WTC11 (cell line): ENCODE measurements around the gene SULF2. TPM values are rescaled to one million over a fixed set of nuclear protein-coding genes. Genes with fewer than 3 reads are reported as not detected.

ENCODE experiments used
- ATAC-seq: fragments of 200-7000 bp; cut with Tn5 transposase; 2 replicates; pipeline ENCODE4 v1.10.0; 2021; ENCODE audit warnings: mild to moderate bottlenecking, moderate library complexity
- CTCF ChIA-PET: fragments of 300-600 bp; sonication (Branson Sonifier 250); formaldehyde crosslinking; loops from one replicate; lab custom pipeline; 2021; ENCODE audit warnings: antibody characterized with exemption; lab: Charles Lee
- POLR2A ChIA-PET: fragments of 350-600 bp; sonication (Branson Sonifier 250); formaldehyde crosslinking; loops from one replicate; lab custom pipeline; 2021; ENCODE audit warnings: antibody characterized with exemption; lab: Charles Lee
- DNase-seq: peaks from one replicate; pipeline ENCODE4 v3.0.0; 2021; ENCODE audit warnings: low spot score
- H3K27ac Mint-ChIP-seq: 2 replicates; pipeline ENCODE4 v1.8.0; 2021; ENCODE audit warnings: mixed read lengths
- H3K27me3 Mint-ChIP-seq: 2 replicates; pipeline ENCODE4 v1.8.0; 2021; ENCODE audit warnings: low read depth, mild to moderate bottlenecking, moderate library complexity, mixed read lengths
- H3K36me3 Mint-ChIP-seq: 2 replicates; pipeline ENCODE4 v1.8.0; 2021; ENCODE audit warnings: mixed read lengths
- H3K4me1 Mint-ChIP-seq: 2 replicates; pipeline ENCODE4 v1.8.0; 2022; ENCODE audit warnings: mixed read lengths
- H3K4me3 Mint-ChIP-seq: 2 replicates; pipeline ENCODE4 v1.8.0; 2021; ENCODE audit warnings: mild to moderate bottlenecking, moderate library complexity, mixed read lengths
- H3K9me3 Mint-ChIP-seq: 2 replicates; pipeline ENCODE4 v1.8.0; 2021; ENCODE audit warnings: mixed read lengths
- AFF4 ChIP-seq: sonication (generic); formaldehyde crosslinking; IDR thresholded peaks from 2 replicates; pipeline ENCODE4 v1.8.1; 2023; ENCODE audit warnings: mild to moderate bottlenecking, missing genetic modification reagents, borderline replicate concordance
- ATF1 ChIP-seq: sonication (generic); formaldehyde crosslinking; IDR thresholded peaks from 2 replicates; pipeline ENCODE4 v1.8.1; 2023; ENCODE audit warnings: mild to moderate bottlenecking, moderate library complexity, missing genetic modification reagents
- CREM ChIP-seq: sonication (generic); formaldehyde crosslinking; IDR thresholded peaks from 2 replicates; pipeline ENCODE4 v1.8.1; 2022; ENCODE audit warnings: mild to moderate bottlenecking, missing genetic modification reagents, moderate library complexity
- GABPB1 ChIP-seq: sonication (generic); formaldehyde crosslinking; IDR thresholded peaks from 2 replicates; pipeline ENCODE4 v1.8.1; 2023; ENCODE audit warnings: mild to moderate bottlenecking, missing genetic modification reagents
- GTF2I ChIP-seq: fragments of 250-450 bp; sonication (Bioruptor Pico); conservative IDR thresholded peaks from 2 replicates; pipeline ENCODE4 v1.4.0; 2021; ENCODE audit warnings: mild to moderate bottlenecking
- IRF2 ChIP-seq: sonication (generic); formaldehyde crosslinking; IDR thresholded peaks from 2 replicates; pipeline ENCODE4 v1.8.0; 2022; ENCODE audit warnings: low read depth, missing genetic modification reagents, borderline replicate concordance
- KAT7 ChIP-seq: sonication (generic); formaldehyde crosslinking; IDR thresholded peaks from 2 replicates; pipeline ENCODE4 v1.8.1; 2023; ENCODE audit warnings: missing genetic modification reagents, mild to moderate bottlenecking, borderline replicate concordance
- MXD4 ChIP-seq: fragments of 250-450 bp; sonication (Bioruptor Pico); IDR thresholded peaks from 2 replicates; pipeline ENCODE4 v1.8.0; 2021; ENCODE audit warnings: mild to moderate bottlenecking, moderate library complexity, borderline replicate concordance
- MYBL2 ChIP-seq: sonication (generic); formaldehyde crosslinking; IDR thresholded peaks from 2 replicates; pipeline ENCODE4 v1.8.1; 2023; ENCODE audit warnings: mild to moderate bottlenecking, moderate library complexity, missing genetic modification reagents
- NFATC4 ChIP-seq: fragments of 250-450 bp; sonication (Bioruptor Pico); IDR thresholded peaks from 2 replicates; pipeline ENCODE4 v1.9.0; 2021; ENCODE audit warnings: mild to moderate bottlenecking
- NR2C2 ChIP-seq: sonication (generic); formaldehyde crosslinking; IDR thresholded peaks from 2 replicates; pipeline ENCODE4 v1.8.0; 2022; ENCODE audit warnings: mild to moderate bottlenecking, missing genetic modification reagents
- RORB ChIP-seq: fragments of 250-450 bp; sonication (Bioruptor Pico); IDR thresholded peaks from 2 replicates; pipeline ENCODE4 v1.9.0; 2021; ENCODE audit warnings: mild to moderate bottlenecking
- SOX15 ChIP-seq: fragments of 250-450 bp; sonication (Bioruptor Pico); IDR thresholded peaks from 2 replicates; pipeline ENCODE4 v1.9.0; 2021; ENCODE audit warnings: mild to moderate bottlenecking
- TEAD1 ChIP-seq: sonication (generic); formaldehyde crosslinking; IDR thresholded peaks from 2 replicates; pipeline ENCODE4 v1.8.0; 2022; ENCODE audit warnings: mild to moderate bottlenecking, missing genetic modification reagents
- TP53 ChIP-seq: sonication (generic); formaldehyde crosslinking; IDR thresholded peaks from 2 replicates; pipeline ENCODE4 v1.8.1; 2023; ENCODE audit warnings: mild to moderate bottlenecking, missing genetic modification reagents
- ZNF121 ChIP-seq: sonication (generic); formaldehyde crosslinking; IDR thresholded peaks from 2 replicates; pipeline ENCODE4 v1.8.0; 2023; ENCODE audit warnings: missing genetic modification reagents
- ZNF232 ChIP-seq: sonication (generic); formaldehyde crosslinking; IDR thresholded peaks from 2 replicates; pipeline ENCODE4 v1.8.0; 2022; ENCODE audit warnings: mild to moderate bottlenecking, missing genetic modification reagents
- ZNF396 ChIP-seq: fragments of 250-450 bp; sonication (Bioruptor Pico); IDR thresholded peaks from 2 replicates; pipeline ENCODE4 v1.8.0; 2021; ENCODE audit warnings: mild to moderate bottlenecking, moderate library complexity, borderline replicate concordance
- ZNF423 ChIP-seq: fragments of 250-450 bp; sonication (Bioruptor Pico); IDR thresholded peaks from 2 replicates; pipeline ENCODE4 v2.1.2; 2022; ENCODE audit warnings: mild to moderate bottlenecking, moderate library complexity
- total RNA-seq: library from RNA; stranded (reverse); gene quantifications from 3 replicates; pipeline ENCODE4 v1.2.3, GENCODE V29; 2021
- TF ChIP-seq, protein P1 (sequence below): sonication (generic); formaldehyde crosslinking; IDR thresholded peaks from 2 replicates; pipeline ENCODE4 v1.8.1; 2023; ENCODE audit warnings: mild to moderate bottlenecking, missing genetic modification reagents, moderate library complexity
- TF ChIP-seq, protein P2 (sequence below): sonication (generic); formaldehyde crosslinking; IDR thresholded peaks from 2 replicates; pipeline ENCODE4 v1.8.0; 2023; ENCODE audit warnings: missing genetic modification reagents
- TF ChIP-seq, protein P3 (sequence below): sonication (generic); formaldehyde crosslinking; conservative IDR thresholded peaks from 2 replicates; pipeline ENCODE4 v1.8.1; 2023; ENCODE audit warnings: mild to moderate bottlenecking, low read depth, missing genetic modification reagents, moderate library complexity
- TF ChIP-seq, protein P4 (sequence below): fragments of 200-600 bp; IDR thresholded peaks from 2 replicates; pipeline ENCODE4 v1.8.0; 2022; ENCODE audit warnings: antibody characterized with exemption

SULF2 gene
- total RNA-seq, 1 experiment from 2014 or later, result 36.0 TPM

DNA sequence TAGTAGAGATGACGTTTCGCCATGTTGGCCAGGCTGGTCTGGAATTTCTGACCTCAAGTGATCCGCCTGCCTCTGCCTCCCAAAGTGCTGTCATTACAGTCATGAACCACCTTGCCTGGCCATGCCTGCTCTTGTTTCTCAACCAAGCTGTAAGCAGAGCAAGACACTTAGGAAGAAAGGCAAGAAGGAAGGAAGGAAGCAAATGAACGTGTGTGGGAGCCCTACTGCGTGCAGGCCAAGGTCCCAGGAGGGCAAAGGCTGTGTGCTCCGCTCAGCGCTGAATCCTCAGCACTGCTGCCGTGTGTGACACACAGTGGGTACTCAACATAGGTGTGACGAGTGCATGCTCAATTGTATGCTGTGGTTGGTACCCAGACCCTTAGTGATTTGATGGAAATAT is 47.4 kb downstream of the SULF2 start (continued):
- TF ChIP-seq GABPB1 (CRISPR knock-in tag) (no peak), ZNF396 (no peak), KAT7 (CRISPR knock-in tag) (no peak), AFF4 (no peak), RORB (CRISPR knock-in tag) (no peak)
- TF ChIP-seq, protein P1, sequence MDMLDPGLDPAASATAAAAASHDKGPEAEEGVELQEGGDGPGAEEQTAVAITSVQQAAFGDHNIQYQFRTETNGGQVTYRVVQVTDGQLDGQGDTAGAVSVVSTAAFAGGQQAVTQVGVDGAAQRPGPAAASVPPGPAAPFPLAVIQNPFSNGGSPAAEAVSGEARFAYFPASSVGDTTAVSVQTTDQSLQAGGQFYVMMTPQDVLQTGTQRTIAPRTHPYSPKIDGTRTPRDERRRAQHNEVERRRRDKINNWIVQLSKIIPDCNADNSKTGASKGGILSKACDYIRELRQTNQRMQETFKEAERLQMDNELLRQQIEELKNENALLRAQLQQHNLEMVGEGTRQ, result no peak

DNA sequence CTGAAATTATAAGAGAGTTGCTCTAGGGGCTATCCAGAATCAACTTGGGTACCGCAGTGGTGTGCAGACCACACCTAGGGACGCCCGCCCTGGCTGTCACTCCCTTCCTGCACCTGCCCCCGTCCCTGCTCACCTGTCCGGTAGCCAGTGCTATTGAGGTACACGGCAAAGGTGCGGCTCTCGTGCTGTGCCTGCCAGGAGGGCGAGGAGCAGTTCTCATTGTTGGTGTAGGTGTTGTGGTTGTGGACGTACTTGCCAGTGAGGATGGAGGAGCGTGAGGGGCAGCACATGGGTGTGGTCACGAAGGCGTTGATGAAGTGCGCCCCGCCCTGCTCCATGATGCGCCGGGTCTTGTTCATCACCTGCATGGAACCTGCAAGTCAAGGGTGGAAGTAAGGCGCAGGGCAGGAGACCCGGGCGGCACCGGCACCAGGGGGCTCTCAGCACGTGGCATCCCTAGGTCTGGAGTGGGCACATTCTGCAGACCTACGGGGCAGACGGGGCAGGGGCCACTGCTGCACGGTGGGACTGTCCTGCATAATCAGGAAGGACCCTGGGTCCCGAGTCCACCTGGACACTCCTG is 48.6 kb downstream of the SULF2 start:
- Mint-ChIP-seq H3K4me3 (no peak overlapping the region), H3K27me3 (no peaks in the 10 kb centered on the region; the same call in 1 of the 2 replicates), H3K9me3 (no peaks in the 10 kb centered on the region), H3K27ac (no peak overlapping the region), H3K36me3 (no peaks in the 10 kb centered on the region), H3K4me1 (peaks cover 3% of the 10 kb centered on the region; the same call in 1 of the 2 replicates)
- ATAC-seq (no peak), DNase-seq (no peak)
- CTCF ChIA-PET, result no interaction called here
- POLR2A ChIA-PET, result no interaction called here
- TF ChIP-seq ZNF232, result no peak
- no peak for TF ChIP-seq GTF2I (CRISPR knock-in tag)
- no peak for TF ChIP-seq CREM (CRISPR knock-in tag)
- TF ChIP-seq ATF1, result no peak
- no peak for TF ChIP-seq NR2C2 (CRISPR knock-in tag)
- no peak for TF ChIP-seq MXD4 (CRISPR knock-in tag)
- no peak for TF ChIP-seq TP53 (CRISPR knock-in tag)
- no peak for TF ChIP-seq NFATC4
- TF ChIP-seq ZNF423 (CRISPR knock-in tag), result no peak
- TF ChIP-seq TEAD1 (CRISPR knock-in tag), result no peak
- no peak for TF ChIP-seq RORB (CRISPR knock-in tag)
- TF ChIP-seq, protein P2, sequence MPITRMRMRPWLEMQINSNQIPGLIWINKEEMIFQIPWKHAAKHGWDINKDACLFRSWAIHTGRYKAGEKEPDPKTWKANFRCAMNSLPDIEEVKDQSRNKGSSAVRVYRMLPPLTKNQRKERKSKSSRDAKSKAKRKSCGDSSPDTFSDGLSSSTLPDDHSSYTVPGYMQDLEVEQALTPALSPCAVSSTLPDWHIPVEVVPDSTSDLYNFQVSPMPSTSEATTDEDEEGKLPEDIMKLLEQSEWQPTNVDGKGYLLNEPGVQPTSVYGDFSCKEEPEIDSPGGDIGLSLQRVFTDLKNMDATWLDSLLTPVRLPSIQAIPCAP (CRISPR knock-in tag), result no peak
- TF ChIP-seq SOX15 (CRISPR knock-in tag), result no peak
- no peak for TF ChIP-seq IRF2
- TF ChIP-seq ZNF121 (CRISPR knock-in tag), result no peak
- TF ChIP-seq MYBL2 (CRISPR knock-in tag), result no peak
- TF ChIP-seq, protein P3, sequence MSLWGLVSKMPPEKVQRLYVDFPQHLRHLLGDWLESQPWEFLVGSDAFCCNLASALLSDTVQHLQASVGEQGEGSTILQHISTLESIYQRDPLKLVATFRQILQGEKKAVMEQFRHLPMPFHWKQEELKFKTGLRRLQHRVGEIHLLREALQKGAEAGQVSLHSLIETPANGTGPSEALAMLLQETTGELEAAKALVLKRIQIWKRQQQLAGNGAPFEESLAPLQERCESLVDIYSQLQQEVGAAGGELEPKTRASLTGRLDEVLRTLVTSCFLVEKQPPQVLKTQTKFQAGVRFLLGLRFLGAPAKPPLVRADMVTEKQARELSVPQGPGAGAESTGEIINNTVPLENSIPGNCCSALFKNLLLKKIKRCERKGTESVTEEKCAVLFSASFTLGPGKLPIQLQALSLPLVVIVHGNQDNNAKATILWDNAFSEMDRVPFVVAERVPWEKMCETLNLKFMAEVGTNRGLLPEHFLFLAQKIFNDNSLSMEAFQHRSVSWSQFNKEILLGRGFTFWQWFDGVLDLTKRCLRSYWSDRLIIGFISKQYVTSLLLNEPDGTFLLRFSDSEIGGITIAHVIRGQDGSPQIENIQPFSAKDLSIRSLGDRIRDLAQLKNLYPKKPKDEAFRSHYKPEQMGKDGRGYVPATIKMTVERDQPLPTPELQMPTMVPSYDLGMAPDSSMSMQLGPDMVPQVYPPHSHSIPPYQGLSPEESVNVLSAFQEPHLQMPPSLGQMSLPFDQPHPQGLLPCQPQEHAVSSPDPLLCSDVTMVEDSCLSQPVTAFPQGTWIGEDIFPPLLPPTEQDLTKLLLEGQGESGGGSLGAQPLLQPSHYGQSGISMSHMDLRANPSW (CRISPR knock-in tag), result no peak
- TF ChIP-seq, protein P4, sequence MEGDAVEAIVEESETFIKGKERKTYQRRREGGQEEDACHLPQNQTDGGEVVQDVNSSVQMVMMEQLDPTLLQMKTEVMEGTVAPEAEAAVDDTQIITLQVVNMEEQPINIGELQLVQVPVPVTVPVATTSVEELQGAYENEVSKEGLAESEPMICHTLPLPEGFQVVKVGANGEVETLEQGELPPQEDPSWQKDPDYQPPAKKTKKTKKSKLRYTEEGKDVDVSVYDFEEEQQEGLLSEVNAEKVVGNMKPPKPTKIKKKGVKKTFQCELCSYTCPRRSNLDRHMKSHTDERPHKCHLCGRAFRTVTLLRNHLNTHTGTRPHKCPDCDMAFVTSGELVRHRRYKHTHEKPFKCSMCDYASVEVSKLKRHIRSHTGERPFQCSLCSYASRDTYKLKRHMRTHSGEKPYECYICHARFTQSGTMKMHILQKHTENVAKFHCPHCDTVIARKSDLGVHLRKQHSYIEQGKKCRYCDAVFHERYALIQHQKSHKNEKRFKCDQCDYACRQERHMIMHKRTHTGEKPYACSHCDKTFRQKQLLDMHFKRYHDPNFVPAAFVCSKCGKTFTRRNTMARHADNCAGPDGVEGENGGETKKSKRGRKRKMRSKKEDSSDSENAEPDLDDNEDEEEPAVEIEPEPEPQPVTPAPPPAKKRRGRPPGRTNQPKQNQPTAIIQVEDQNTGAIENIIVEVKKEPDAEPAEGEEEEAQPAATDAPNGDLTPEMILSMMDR, result no peak
